ENCODE results near the gene PKM.

- TF ChIP-seq CTCF (IDR thresholded peaks at IDR 0.05) (no peak), POLR2A (IDR thresholded peaks at IDR 0.05) (no peak)
Observed at GRCh38 chr15:72265031-72265430, 34.0 kb upstream of the PKM start.

All from upper lobe of left lung (tissue), 4 donors.